Endodermal cell (in vitro differentiated cells): ENCODE measurements around the gene PREX1. TPM values are rescaled to one million over a fixed set of nuclear protein-coding genes. Genes with fewer than 3 reads are reported as not detected.
A peak's percentile ranks its signal among the peaks of the same experiment; 100 is the strongest.

Experiments used
- DNase-seq: peaks from one replicate; pipeline ENCODE4 v3.0.0-alpha.2; 2017
- H3K27ac ChIP-seq: 2 replicates; pipeline ENCODE4 v1.5.1; 2013; ENCODE audit warnings: mild to moderate bottlenecking, low read depth, low read length, moderate library complexity
- H3K27me3 ChIP-seq: 2 replicates; pipeline ENCODE4 v1.6.1; 2013; ENCODE audit warnings: mild to moderate bottlenecking, low read length, moderate library complexity; ENCODE audit not compliant: insufficient read depth, control insufficient read depth, poor library complexity, severe bottlenecking
- H3K36me3 ChIP-seq: 2 replicates; pipeline ENCODE4 v1.7.0; 2013; ENCODE audit warnings: mild to moderate bottlenecking, low read length, moderate library complexity; ENCODE audit not compliant: control insufficient read depth, insufficient read depth
- H3K4me1 ChIP-seq: one replicate; pipeline ENCODE4 v1.7.0; 2013; ENCODE audit warnings: low read length; ENCODE audit not compliant: control insufficient read depth, insufficient read depth
- H3K4me3 ChIP-seq: 2 replicates; pipeline ENCODE4 v1.5.1; 2013; ENCODE audit warnings: mild to moderate bottlenecking, low read length, moderate library complexity
- H3K9ac ChIP-seq: 2 replicates; pipeline ENCODE4 v1.6.1; 2013; ENCODE audit warnings: mild to moderate bottlenecking, low read length, moderate library complexity; ENCODE audit not compliant: poor library complexity, severe bottlenecking; ENCODE audit errors: extremely low read depth
- H3K9me3 ChIP-seq: 2 replicates; pipeline ENCODE4 v1.6.1; 2013; ENCODE audit warnings: mild to moderate bottlenecking, low read length, moderate library complexity; ENCODE audit not compliant: control insufficient read depth
- H3K27ac Mint-ChIP-seq: 2 replicates; pipeline ENCODE4 v1.8.0; 2020; ENCODE audit warnings: mixed read lengths
- H3K27me3 Mint-ChIP-seq: 2 replicates; pipeline ENCODE4 v1.8.0; 2021; ENCODE audit warnings: mild to moderate bottlenecking, mixed read lengths; ENCODE audit not compliant: insufficient read depth
- H3K36me3 Mint-ChIP-seq: 2 replicates; pipeline ENCODE4 v1.8.0; 2020; ENCODE audit warnings: low read depth, mixed read lengths
- H3K4me1 Mint-ChIP-seq: 2 replicates; pipeline ENCODE4 v1.8.0; 2020; ENCODE audit warnings: mixed read lengths
- H3K4me3 Mint-ChIP-seq: 2 replicates; pipeline ENCODE4 v1.8.0; 2020; ENCODE audit warnings: mild to moderate bottlenecking, moderate library complexity, mixed read lengths
- H3K9me3 Mint-ChIP-seq: 2 replicates; pipeline ENCODE4 v1.8.0; 2020; ENCODE audit warnings: mild to moderate bottlenecking, mixed read lengths
- WGBS, 2 experiments: methylation state at CpG; one replicate each; pipeline versions ENCODE4 v1.1.5 to v1.1.7; 2013; ENCODE audit warnings: missing lambda C conversion rate in 2 of 2, mixed read lengths in 1 of 2; ENCODE audit not compliant: insufficient coverage in 1 of 2, insufficient read length in 1 of 2; 5-methylcytosine and 5-hydroxymethylcytosine counted together
- total RNA-seq, 2 donors: library from RNA; stranded (reverse); fragmentation: NEBNext Ultra II Directional in 1 of 2; extraction: Animal tissue kit (Norgen Biotek cat#: 25700) in 1 of 2; gene quantifications; 2 replicates in 1 of 2; 3 replicates in 1 of 2; pipeline ENCODE4 v1.2.1, GENCODE V29; 2021
- TF ChIP-seq, protein P1 (sequence below): fragments of 200-600 bp; sonication (generic); conservative IDR thresholded peaks from 2 replicates; pipeline ENCODE4 v1.5.0; 2021; ENCODE audit warnings: antibody characterized with exemption, mild to moderate bottlenecking

PREX1 gene
- total RNA-seq, 2 donors from 2014 or later: 65.3 to 70.5 TPM

DNA sequence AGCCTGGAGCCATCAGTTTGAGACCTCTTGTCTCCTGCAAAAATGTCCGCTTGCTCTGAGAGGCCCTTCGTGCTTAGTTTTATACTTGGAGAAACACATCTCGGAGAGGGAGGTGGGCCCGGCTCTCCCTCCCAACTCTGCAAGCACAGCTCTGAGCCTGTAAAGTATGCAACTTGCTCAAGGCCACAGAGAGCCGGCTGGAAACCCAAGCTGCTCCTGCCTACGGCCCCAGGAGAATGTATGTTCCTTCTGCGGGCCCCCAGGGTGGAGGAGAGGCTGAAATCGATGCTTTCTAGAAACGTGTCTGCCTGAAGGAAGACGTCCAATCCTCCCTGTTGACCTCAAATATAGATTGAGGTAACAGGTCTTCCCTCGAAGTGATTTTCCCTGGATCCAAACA is 205.4 kb downstream of the PREX1 start:
- Mint-ChIP-seq H3K4me1 (no peaks in the 10 kb centered on the region), H3K27ac (peak overlapping the region; percentile 65), H3K4me3 (no peak overlapping the region), H3K36me3 (peaks cover 25% of the 10 kb centered on the region), H3K27me3 (no peaks in the 10 kb centered on the region), H3K9me3 (no peaks in the 10 kb centered on the region)
- TF ChIP-seq, protein P1, sequence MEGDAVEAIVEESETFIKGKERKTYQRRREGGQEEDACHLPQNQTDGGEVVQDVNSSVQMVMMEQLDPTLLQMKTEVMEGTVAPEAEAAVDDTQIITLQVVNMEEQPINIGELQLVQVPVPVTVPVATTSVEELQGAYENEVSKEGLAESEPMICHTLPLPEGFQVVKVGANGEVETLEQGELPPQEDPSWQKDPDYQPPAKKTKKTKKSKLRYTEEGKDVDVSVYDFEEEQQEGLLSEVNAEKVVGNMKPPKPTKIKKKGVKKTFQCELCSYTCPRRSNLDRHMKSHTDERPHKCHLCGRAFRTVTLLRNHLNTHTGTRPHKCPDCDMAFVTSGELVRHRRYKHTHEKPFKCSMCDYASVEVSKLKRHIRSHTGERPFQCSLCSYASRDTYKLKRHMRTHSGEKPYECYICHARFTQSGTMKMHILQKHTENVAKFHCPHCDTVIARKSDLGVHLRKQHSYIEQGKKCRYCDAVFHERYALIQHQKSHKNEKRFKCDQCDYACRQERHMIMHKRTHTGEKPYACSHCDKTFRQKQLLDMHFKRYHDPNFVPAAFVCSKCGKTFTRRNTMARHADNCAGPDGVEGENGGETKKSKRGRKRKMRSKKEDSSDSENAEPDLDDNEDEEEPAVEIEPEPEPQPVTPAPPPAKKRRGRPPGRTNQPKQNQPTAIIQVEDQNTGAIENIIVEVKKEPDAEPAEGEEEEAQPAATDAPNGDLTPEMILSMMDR: no peak
- DNase-seq: no peak
- no peaks in the 10 kb centered on the region for H3K4me1 ChIP-seq
- H3K4me3 ChIP-seq: no peak overlapping the region
- H3K36me3 ChIP-seq: peaks cover 31% of the 10 kb centered on the region
- WGBS, 2 experiments: 89 to 97% methylated on average over 8 to 11 of the region's 11 CpGs
- no peaks in the 10 kb centered on the region for H3K27me3 ChIP-seq
- no peak overlapping the region for H3K9ac ChIP-seq
- no peaks in the 10 kb centered on the region for H3K9me3 ChIP-seq
- H3K27ac ChIP-seq: no peak overlapping the region

DNA sequence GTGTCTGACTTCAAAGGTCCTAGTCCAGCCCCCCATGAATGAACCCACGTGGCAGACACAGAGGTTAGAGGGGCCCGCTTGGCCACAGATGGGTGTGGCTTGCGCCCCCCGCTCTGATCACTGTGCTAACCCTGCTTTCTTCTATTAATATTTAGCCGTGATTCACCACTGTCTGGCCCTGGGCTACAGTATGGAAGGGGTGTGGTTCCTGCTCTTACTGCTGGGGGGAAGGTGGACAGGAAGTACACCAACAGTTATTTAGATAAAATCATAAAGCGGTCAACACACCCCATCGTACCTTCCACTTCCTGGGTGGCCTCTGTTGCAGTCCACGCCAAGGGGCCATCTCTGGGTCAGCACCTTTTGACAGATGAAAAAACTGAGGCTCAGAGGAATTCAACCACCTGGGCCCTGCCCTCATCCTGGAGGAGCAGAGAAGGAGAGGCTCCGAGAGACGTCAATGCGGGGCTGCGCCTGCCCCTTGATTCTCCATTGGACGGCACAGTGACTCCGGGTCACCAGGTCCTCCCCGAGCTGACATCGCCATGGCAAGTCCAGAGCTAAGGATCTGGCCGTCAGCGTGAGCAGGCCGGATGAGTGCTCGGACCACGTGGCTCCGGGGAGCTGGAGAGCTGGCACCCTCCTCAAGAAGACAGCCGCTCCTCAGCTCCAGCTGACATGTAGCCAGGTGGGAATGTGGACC is 206.3 kb downstream of the PREX1 start:
- H3K9ac ChIP-seq: no peak overlapping the region
- H3K4me1 Mint-ChIP-seq: no peaks in the 10 kb centered on the region
- no peak for DNase-seq

DNA sequence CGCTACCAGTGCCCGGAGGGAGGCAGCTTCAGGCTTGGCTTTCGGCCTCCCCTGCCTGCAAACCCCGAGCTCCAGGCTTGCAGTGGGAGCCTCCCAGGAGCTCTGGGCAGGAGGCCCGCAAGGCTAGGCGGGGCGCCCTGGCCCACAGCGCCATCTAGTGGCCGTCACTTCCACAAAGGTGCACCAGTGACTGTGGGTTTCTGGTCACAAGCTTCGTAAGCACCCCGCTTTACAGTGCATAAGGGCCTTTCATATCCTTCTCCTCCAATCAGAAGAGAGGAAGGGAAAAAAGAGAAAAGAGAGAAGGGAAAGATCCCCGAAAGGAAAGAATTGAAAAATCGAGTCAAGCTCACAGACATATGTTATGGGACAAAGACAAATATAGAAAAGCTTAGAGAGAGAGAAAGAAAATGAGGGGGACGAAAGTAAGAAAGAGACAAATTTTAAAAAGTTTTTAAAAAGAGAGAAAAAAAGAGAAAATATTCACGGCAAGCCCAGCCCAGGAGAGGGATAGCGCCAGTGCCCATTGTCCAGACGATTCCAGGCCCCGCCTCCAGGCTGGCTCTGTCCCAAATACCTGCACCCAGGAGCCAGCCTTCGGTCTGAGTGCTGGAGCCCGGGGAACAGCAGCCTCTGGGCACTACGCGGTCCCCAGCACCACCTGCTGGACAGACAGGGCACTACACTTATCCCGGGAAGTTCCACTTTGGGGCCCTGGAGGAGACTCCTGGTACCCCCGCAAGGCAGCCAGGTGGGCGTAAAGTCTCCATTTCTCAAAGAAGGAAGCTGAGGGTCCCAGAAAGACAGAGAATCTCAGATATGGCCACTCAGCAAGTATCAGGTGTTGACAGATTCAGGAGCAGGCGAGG is 207.1 kb downstream of the PREX1 start:
- peak overlapping the region; percentile 68 for H3K27ac Mint-ChIP-seq
- no peaks in the 10 kb centered on the region for H3K4me1 Mint-ChIP-seq

More for the DNA sequence above, 206.3 kb downstream of the PREX1 start:
- H3K27me3 ChIP-seq: no peaks in the 10 kb centered on the region
- Mint-ChIP-seq H3K27me3 (no peaks in the 10 kb centered on the region), H3K9me3 (no peaks in the 10 kb centered on the region), H3K36me3 (peaks cover 19% of the 10 kb centered on the region), H3K27ac (no peak overlapping the region), H3K4me3 (no peak overlapping the region)
- H3K4me1 ChIP-seq: no peaks in the 10 kb centered on the region
- no peak overlapping the region for H3K4me3 ChIP-seq
- H3K9me3 ChIP-seq: no peaks in the 10 kb centered on the region
- no peak overlapping the region for H3K27ac ChIP-seq
- TF ChIP-seq, protein P1: no peak
- WGBS, 2 experiments: 84 to 92% methylated on average over 15 to 23 of the region's 23 CpGs
- H3K36me3 ChIP-seq: peaks cover 24% of the 10 kb centered on the region

More for the DNA sequence above, 207.1 kb downstream of the PREX1 start:
- Histone ChIP-seq H3K27me3 (no peaks in the 10 kb centered on the region), H3K4me1 (no peaks in the 10 kb centered on the region), H3K27ac (no peak overlapping the region), H3K9me3 (no peaks in the 10 kb centered on the region), H3K36me3 (peaks cover 16% of the 10 kb centered on the region), H3K4me3 (peak overlapping the region; percentile 75), H3K9ac (no peak overlapping the region)
- Mint-ChIP-seq H3K36me3 (peaks cover 12% of the 10 kb centered on the region), H3K9me3 (no peaks in the 10 kb centered on the region), H3K27me3 (no peaks in the 10 kb centered on the region), H3K4me3 (peak overlapping the region; percentile 50)
- TF ChIP-seq, protein P1: peak; percentile 82
- WGBS, 2 experiments: 9 to 15% methylated on average over 11 to 25 of the region's 26 CpGs
- DNase-seq: peak; percentile 97
